Measurements from ENCODE around the gene KRT72. TPM values are rescaled to one million over a fixed set of nuclear protein-coding genes. Genes with fewer than 3 reads are reported as not detected.

KRT72 gene
- total RNA-seq, 1 experiment from 2014 or later: 0.17 TPM

- Histone ChIP-seq H3K9ac (ENCODE audit: low read length) (no peak overlapping the region), H3K4me1 (ENCODE audit: control insufficient read depth in 1 of 2, insufficient read depth in 2 of 2, low read length in 2 of 2) (peaks cover 5 to 13% of the 10 kb centered on the region in 2 experiments; a peak in 3 of 4 replicates), H3K4me3 (replicated peaks in 1 of 2; ENCODE audit: low read depth in 1 of 2, low read length in 2 of 2) (no peak overlapping the region), H3K9me2 (ENCODE audit: insufficient read depth) (no peaks in the 10 kb centered on the region), H3K27ac (ENCODE audit: low read depth, low read length) (no peak overlapping the region), H4K20me1 (ENCODE audit: insufficient read depth) (no peaks in the 10 kb centered on the region), H3K36me3 (ENCODE audit: control insufficient read depth in 1 of 2, insufficient read depth in 2 of 2, low read length in 2 of 2) (no peaks in the 10 kb centered on the region), H3K27me3 (ENCODE audit: insufficient read depth, low read length) (no peaks in the 10 kb centered on the region), H2AFZ (ENCODE audit: low read depth, low read length, poor library complexity, severe bottlenecking) (no peak overlapping the region), H3K9me3 (ENCODE audit: control insufficient read depth in 1 of 2, insufficient read depth in 1 of 2, low read depth in 1 of 2, low read length in 2 of 2) (no peaks in the 10 kb centered on the region), H3K4me2 (ENCODE audit: low read length) (peak overlapping the region; percentile 19; the same call in 1 of the 2 replicates), H3K79me2 (ENCODE audit: insufficient read depth, low read length) (no peaks in the 10 kb centered on the region)
- no TSS peak for BruUV-seq (replicated peaks)
- intact Hi-C loops (cut with micrococcal nuclease): no loop called here
- TF ChIP-seq ELF1 (IDR thresholded peaks at IDR 0.05; ENCODE audit: borderline replicate concordance, low read depth) (no peak), CBX3 (IDR thresholded peaks at IDR 0.05; ENCODE audit: low read depth) (no peak), MAX (IDR thresholded peaks at IDR 0.05) (no peak), ZFX (IDR thresholded peaks at IDR 0.05) (no peak), SP1 (IDR thresholded peaks at IDR 0.05; ENCODE audit: low read depth) (no peak), RAD21 (IDR thresholded peaks at IDR 0.05; ENCODE audit: low read depth) (no peak), JUND (IDR thresholded peaks at IDR 0.05) (no peak), POLR2A (IDR thresholded peaks at IDR 0.05; ENCODE audit: borderline replicate concordance, extremely low read depth, insufficient read depth, insufficient read length) (no peak), EGR1 (IDR thresholded peaks at IDR 0.05; ENCODE audit: low read depth) (no peak), ZBTB33 (IDR thresholded peaks at IDR 0.05; ENCODE audit: extremely low read depth, insufficient replicate concordance, low read length) (no peak), CTCF (IDR thresholded peaks at IDR 0.05 in 2 of 3, conservative IDR thresholded peaks at IDR 0.05 in 1 of 3; ENCODE audit: borderline replicate concordance in 1 of 3, insufficient read depth in 1 of 3, low read depth in 2 of 3, low read length in 2 of 3) (no peak), REST (IDR thresholded peaks at IDR 0.05; ENCODE audit: low read depth) (no peak), CEBPB (IDR thresholded peaks at IDR 0.05; ENCODE audit: low read depth) (no peak)
- RAD21 ChIA-PET (ENCODE audit: low non-redundant PET in 1 of 2, low total read pairs in 2 of 2, uncharacterized antibody in 2 of 2, unreplicated experiment in 2 of 2): no interaction called here
- POLR2A ChIA-PET: no interaction called here
- CTCF ChIA-PET: no interaction called here
- ATAC-seq (no peak), DNase-seq (ENCODE audit: low read depth, low spot score) (no peak)
These were observed 49.9 kb downstream of the KRT72 start for GRCh38 chr12:52551216-52551865.

Measured in HCT116 (cell line).